Measurements from ENCODE around the gene ZNF573. TPM values are rescaled to one million over a fixed set of nuclear protein-coding genes. Genes with fewer than 3 reads are reported as not detected.

ZNF573 gene
- total RNA-seq, 1 donor from 2014 or later = 14.2 TPM

DNA sequence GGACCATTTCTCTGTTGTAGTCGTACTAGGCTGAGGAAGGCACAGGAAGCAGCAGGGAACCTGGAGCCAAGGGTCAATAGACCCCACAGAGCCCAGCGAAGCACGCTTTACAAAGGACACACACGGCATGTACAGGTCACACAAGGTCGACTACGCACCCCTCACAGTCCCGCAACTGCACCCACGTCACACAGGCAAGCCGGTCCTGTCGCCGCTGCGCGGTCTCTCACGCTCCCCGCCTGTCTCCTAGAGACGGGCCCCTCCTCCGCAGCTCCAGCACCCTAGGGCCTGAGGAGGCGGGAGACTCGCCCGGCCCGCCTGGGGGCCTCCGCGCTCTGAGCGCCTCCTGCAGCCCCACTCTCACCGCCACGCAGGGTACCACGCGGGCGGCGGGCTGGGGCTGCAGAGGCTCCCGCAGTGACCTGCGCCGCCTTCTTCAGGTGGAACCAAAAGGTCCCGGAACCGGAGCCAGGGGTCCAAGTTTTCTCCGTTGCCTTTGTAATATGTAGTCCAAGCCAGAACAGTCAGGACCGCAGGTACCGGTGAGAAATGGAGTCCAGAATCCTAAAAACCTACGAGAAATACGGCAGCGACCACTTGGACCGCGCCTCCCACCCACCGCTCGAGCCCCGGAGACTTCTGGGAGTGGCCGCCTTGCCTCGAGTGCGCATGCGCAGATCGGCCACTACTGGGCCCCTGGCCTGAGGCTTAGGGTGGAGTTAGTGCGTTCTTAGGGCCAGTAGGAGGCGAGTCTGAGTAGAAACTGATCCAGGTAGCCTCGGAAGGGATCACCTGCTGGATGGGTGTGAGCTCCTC is 60.1 kb downstream of the ZNF573 start, which contains the start of gene ZNF607:
ZNF607 (minus strand) TSS at position 651 of the 816 bp plus-strand sequence. CDS start 8,143 bp downstream, outside the sequence.
- H3K27ac Mint-ChIP-seq = peak within 1 kb of the TSS; percentile 89

DNA sequence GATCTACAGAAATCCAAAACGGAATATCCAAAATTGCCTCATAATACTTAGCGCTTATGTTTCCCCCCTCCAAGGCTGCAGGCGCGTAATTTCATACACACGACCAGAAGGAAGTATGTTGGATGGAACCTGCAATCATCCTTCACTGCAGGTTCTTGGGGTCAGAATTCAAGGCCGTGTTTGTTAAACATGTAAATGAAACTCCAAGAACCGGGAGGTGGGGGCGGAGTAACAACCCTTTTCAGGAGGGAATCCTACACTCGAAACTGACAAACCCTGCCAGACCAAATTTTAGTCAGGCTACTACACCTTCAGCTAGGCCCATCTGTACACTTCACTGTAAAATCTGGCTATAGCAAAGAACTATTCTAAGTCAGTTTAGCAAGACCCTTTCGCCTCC is 61.1 kb downstream of the ZNF573 start:
- H3K9ac ChIP-seq = peak overlapping the region; percentile 55
- TF ChIP-seq EZH2 (IDR thresholded peaks at IDR 0.05) (no peak), EZH2phosphoT487 (IDR thresholded peaks at IDR 0.05) (no peak)
- TF ChIP-seq, protein P1, sequence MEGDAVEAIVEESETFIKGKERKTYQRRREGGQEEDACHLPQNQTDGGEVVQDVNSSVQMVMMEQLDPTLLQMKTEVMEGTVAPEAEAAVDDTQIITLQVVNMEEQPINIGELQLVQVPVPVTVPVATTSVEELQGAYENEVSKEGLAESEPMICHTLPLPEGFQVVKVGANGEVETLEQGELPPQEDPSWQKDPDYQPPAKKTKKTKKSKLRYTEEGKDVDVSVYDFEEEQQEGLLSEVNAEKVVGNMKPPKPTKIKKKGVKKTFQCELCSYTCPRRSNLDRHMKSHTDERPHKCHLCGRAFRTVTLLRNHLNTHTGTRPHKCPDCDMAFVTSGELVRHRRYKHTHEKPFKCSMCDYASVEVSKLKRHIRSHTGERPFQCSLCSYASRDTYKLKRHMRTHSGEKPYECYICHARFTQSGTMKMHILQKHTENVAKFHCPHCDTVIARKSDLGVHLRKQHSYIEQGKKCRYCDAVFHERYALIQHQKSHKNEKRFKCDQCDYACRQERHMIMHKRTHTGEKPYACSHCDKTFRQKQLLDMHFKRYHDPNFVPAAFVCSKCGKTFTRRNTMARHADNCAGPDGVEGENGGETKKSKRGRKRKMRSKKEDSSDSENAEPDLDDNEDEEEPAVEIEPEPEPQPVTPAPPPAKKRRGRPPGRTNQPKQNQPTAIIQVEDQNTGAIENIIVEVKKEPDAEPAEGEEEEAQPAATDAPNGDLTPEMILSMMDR (IDR thresholded peaks at IDR 0.05) = no peak
- DNase-seq (ENCODE audit: low spot score) = peak; percentile 29

More for the DNA sequence above, 60.1 kb downstream of the ZNF573 start, which contains the start of gene ZNF607:
- H2AFZ ChIP-seq (replicated peaks) = peak within 1 kb of the TSS; percentile 94
- H3K27ac ChIP-seq = peak within 1 kb of the TSS; percentile 36
- H3K9ac ChIP-seq = peak within 1 kb of the TSS; percentile 55
- peak within 1 kb of the TSS; percentile 97 for H3K4me2 ChIP-seq
- H3K36me3 ChIP-seq = no peaks in the 10 kb centered on the region
- Mint-ChIP-seq H3K9me3 (peaks cover 43% of the 10 kb centered on the region), H3K4me1 (peaks cover 10% of the 10 kb centered on the region), H3K27me3 (ENCODE audit: insufficient read depth, low read depth) (peaks cover 2% of the 10 kb centered on the region), H3K4me3 (peak within 1 kb of the TSS; percentile 99), H3K36me3 (peaks cover 30% of the 10 kb centered on the region)
- TF ChIP-seq EZH2 (IDR thresholded peaks at IDR 0.05) (no peak), EZH2phosphoT487 (IDR thresholded peaks at IDR 0.05) (no peak)
- TF ChIP-seq, protein P1 (IDR thresholded peaks at IDR 0.05) = peak; percentile 61
- peaks cover 6% of the 10 kb centered on the region for H3F3A ChIP-seq (ENCODE audit: low read depth)
- peak within 1 kb of the TSS; percentile 92 for H3K4me3 ChIP-seq
- H3K4me1 ChIP-seq = peaks cover 16% of the 10 kb centered on the region
- peaks cover 52% of the 10 kb centered on the region for H3K79me2 ChIP-seq (ENCODE audit: low read depth)
- no peaks in the 10 kb centered on the region for H3K9me3 ChIP-seq (ENCODE audit: low read depth)
- H3K27me3 ChIP-seq = no peaks in the 10 kb centered on the region
- peaks cover 14% of the 10 kb centered on the region for H4K20me1 ChIP-seq (ENCODE audit: low read depth)
- DNase-seq (ENCODE audit: low spot score) = peak; percentile 97

GRCh38 chr19:37716140-37716539 is 63.2 kb downstream of the ZNF573 start:
- Mint-ChIP-seq H3K4me1 (peaks cover 10% of the 10 kb centered on the region), H3K9me3 (peaks cover 58% of the 10 kb centered on the region), H3K27me3 (ENCODE audit: insufficient read depth, low read depth) (no peaks in the 10 kb centered on the region), H3K27ac (no peak overlapping the region), H3K4me3 (no peak overlapping the region), H3K36me3 (peaks cover 54% of the 10 kb centered on the region)
- H3K4me2 ChIP-seq = peak overlapping the region; percentile 35
- no peak overlapping the region for H3K4me3 ChIP-seq
- peaks cover 14% of the 10 kb centered on the region for H4K20me1 ChIP-seq (ENCODE audit: low read depth)
- DNase-seq (ENCODE audit: low spot score) = no peak
- no peaks in the 10 kb centered on the region for H3K27me3 ChIP-seq
- no peak overlapping the region for H3K27ac ChIP-seq
- H3K9me3 ChIP-seq (ENCODE audit: low read depth) = no peaks in the 10 kb centered on the region
- H3K79me2 ChIP-seq (ENCODE audit: low read depth) = peaks cover 81% of the 10 kb centered on the region
- H3F3A ChIP-seq (ENCODE audit: low read depth) = peaks cover 6% of the 10 kb centered on the region
- H3K4me1 ChIP-seq = peaks cover 16% of the 10 kb centered on the region
- no peak overlapping the region for H3K9ac ChIP-seq
- H2AFZ ChIP-seq (replicated peaks) = no peak overlapping the region
- H3K36me3 ChIP-seq = peaks cover 7% of the 10 kb centered on the region
- no peak for TF ChIP-seq EZH2phosphoT487 (IDR thresholded peaks at IDR 0.05)
- TF ChIP-seq, protein P1 (IDR thresholded peaks at IDR 0.05) = no peak
- no peak for TF ChIP-seq EZH2 (IDR thresholded peaks at IDR 0.05)

More for the DNA sequence above, 61.1 kb downstream of the ZNF573 start:
- Histone ChIP-seq H3K4me3 (peak overlapping the region; percentile 92), H2AFZ (replicated peaks) (no peak overlapping the region), H4K20me1 (ENCODE audit: low read depth) (peaks cover 14% of the 10 kb centered on the region), H3K36me3 (peaks cover under 1% of the 10 kb centered on the region), H3F3A (ENCODE audit: low read depth) (peaks cover 6% of the 10 kb centered on the region), H3K4me1 (peaks cover 16% of the 10 kb centered on the region), H3K27ac (no peak overlapping the region), H3K79me2 (ENCODE audit: low read depth) (peaks cover 60% of the 10 kb centered on the region), H3K9me3 (ENCODE audit: low read depth) (no peaks in the 10 kb centered on the region), H3K4me2 (peak overlapping the region; percentile 97), H3K27me3 (no peaks in the 10 kb centered on the region)
- Mint-ChIP-seq H3K4me1 (peaks cover 10% of the 10 kb centered on the region), H3K36me3 (peaks cover 34% of the 10 kb centered on the region), H3K4me3 (peak overlapping the region; percentile 99), H3K27me3 (ENCODE audit: insufficient read depth, low read depth) (peaks cover 2% of the 10 kb centered on the region), H3K27ac (peak overlapping the region; percentile 89), H3K9me3 (peaks cover 46% of the 10 kb centered on the region)

All from neural progenitor cell (in vitro differentiated cells).